HEK293 (cell line): ENCODE results near the gene TANGO2.

Source experiments
- CTCF ChIA-PET: fragments of 350-600 bp; formaldehyde crosslinking; extraction: SDS; loops from one replicate; lab custom pipeline; 2021; ENCODE audit warnings: antibody characterized with exemption; lab: Yijun Ruan, JAX
- POLR2A ChIA-PET: fragments of 300-600 bp; formaldehyde crosslinking; extraction: SDS; loops from one replicate; lab custom pipeline; 2020; ENCODE audit warnings: antibody characterized with exemption, inconsistent platforms; lab: Yijun Ruan, JAX
- H3K27ac ChIP-seq: fragments of 200-500 bp; sonication (Bioruptor generic); 2 replicates; pipeline ENCODE4 v1.5.1; 2014; ENCODE audit warnings: low read depth, low read length, control low read depth, inconsistent platforms; ENCODE audit errors: extremely low read depth
- H3K36me3 ChIP-seq, 2 experiments: fragments of 200-500 bp in 1 of 2; sonication (Bioruptor generic) in 1 of 2; 1 replicate in 1 of 2; 2 replicates in 1 of 2; pipeline ENCODE4 v1.5.1; 2014 to 2017; ENCODE audit warnings: inconsistent platforms in 2 of 2, low read length in 2 of 2; ENCODE audit not compliant: control insufficient read depth in 2 of 2, insufficient read depth in 1 of 2
- H3K4me1 ChIP-seq: fragments of 200-500 bp; sonication (Bioruptor generic); 2 replicates; pipeline ENCODE4 v1.5.1; 2014; ENCODE audit warnings: mild to moderate bottlenecking, low read length, inconsistent platforms; ENCODE audit not compliant: control insufficient read depth, insufficient read depth
- H3K4me3 ChIP-seq: 2 replicates; pipeline ENCODE4 v1.5.1; 2011; ENCODE audit warnings: low read depth, mild to moderate bottlenecking, control low read depth, low read length, moderate library complexity
- H3K9me3 ChIP-seq: fragments of 200-500 bp; sonication (Bioruptor generic); 2 replicates; pipeline ENCODE4 v1.5.1; 2014; ENCODE audit warnings: low read depth, low read length, inconsistent platforms; ENCODE audit not compliant: control insufficient read depth, insufficient read depth
- EGR2 ChIP-seq: fragments of 450-650 bp; formaldehyde crosslinking; IDR thresholded peaks from 2 replicates; pipeline ENCODE4 v1.5.1; 2016; ENCODE audit warnings: low read depth, missing biosample characterization, missing genetic modification characterization
- GLI4 ChIP-seq: fragments of 450-650 bp; formaldehyde crosslinking; IDR thresholded peaks from 2 replicates; pipeline ENCODE4 v1.5.1; 2016; ENCODE audit warnings: missing biosample characterization, missing genetic modification characterization
- HOXA7 ChIP-seq: sonication (generic); formaldehyde crosslinking; IDR thresholded peaks from 2 replicates; pipeline ENCODE4 v1.8.1; 2022; ENCODE audit warnings: missing genetic modification reagents, borderline replicate concordance
- MYNN ChIP-seq: fragments of 450-650 bp; formaldehyde crosslinking; IDR thresholded peaks from 2 replicates; pipeline ENCODE4 v1.5.1; 2016; ENCODE audit warnings: missing biosample characterization, missing genetic modification characterization, borderline replicate concordance
- REST ChIP-seq: fragments of 450-650 bp; formaldehyde crosslinking; IDR thresholded peaks from 2 replicates; pipeline ENCODE4 v1.5.1; 2016; ENCODE audit warnings: missing biosample characterization, missing genetic modification characterization
- SCRT2 ChIP-seq: fragments of 450-650 bp; formaldehyde crosslinking; IDR thresholded peaks from 2 replicates; pipeline ENCODE4 v1.5.1; 2016; ENCODE audit warnings: missing biosample characterization, missing genetic modification characterization
- ZBTB17 ChIP-seq: fragments of 450-650 bp; formaldehyde crosslinking; IDR thresholded peaks from 2 replicates; pipeline ENCODE4 v1.5.1; 2016; ENCODE audit warnings: missing biosample characterization, missing genetic modification characterization
- ZBTB48 ChIP-seq: fragments of 450-650 bp; formaldehyde crosslinking; IDR thresholded peaks from 2 replicates; pipeline ENCODE4 v1.5.1; 2016; ENCODE audit warnings: missing biosample characterization, missing genetic modification characterization
- ZEB2 ChIP-seq: fragments of 450-650 bp; formaldehyde crosslinking; IDR thresholded peaks from 2 replicates; pipeline ENCODE4 v1.5.1; 2016; ENCODE audit warnings: missing biosample characterization, missing genetic modification characterization
- ZFHX2 ChIP-seq: fragments of 450-650 bp; formaldehyde crosslinking; conservative IDR thresholded peaks from 2 replicates; pipeline ENCODE4 v1.5.1; 2016; ENCODE audit warnings: missing biosample characterization, missing genetic modification characterization
- ZNF10 ChIP-seq: fragments of 450-650 bp; formaldehyde crosslinking; IDR thresholded peaks from 2 replicates; pipeline ENCODE4 v1.5.1; 2017; ENCODE audit warnings: missing biosample characterization, missing genetic modification characterization
- ZNF121 ChIP-seq: fragments of 450-650 bp; formaldehyde crosslinking; IDR thresholded peaks from 2 replicates; pipeline ENCODE4 v1.5.1; 2016; ENCODE audit warnings: missing biosample characterization, missing genetic modification characterization
- ZNF146 ChIP-seq: fragments of 450-650 bp; formaldehyde crosslinking; IDR thresholded peaks from 2 replicates; pipeline ENCODE4 v1.5.1; 2016; ENCODE audit warnings: missing biosample characterization, missing genetic modification characterization
- ZNF155 ChIP-seq: fragments of 450-650 bp; formaldehyde crosslinking; IDR thresholded peaks from 2 replicates; pipeline ENCODE4 v1.5.1; 2016; ENCODE audit warnings: missing biosample characterization, missing genetic modification characterization
- ZNF23 ChIP-seq: fragments of 450-650 bp; formaldehyde crosslinking; IDR thresholded peaks from 2 replicates; pipeline ENCODE4 v1.5.1; 2016; ENCODE audit warnings: missing biosample characterization, missing genetic modification characterization, borderline replicate concordance
- ZNF266 ChIP-seq: fragments of 450-650 bp; formaldehyde crosslinking; IDR thresholded peaks from 2 replicates; pipeline ENCODE4 v1.5.1; 2016; ENCODE audit warnings: missing biosample characterization, missing genetic modification characterization, low read depth
- ZNF280D ChIP-seq: fragments of 450-650 bp; formaldehyde crosslinking; IDR thresholded peaks from 2 replicates; pipeline ENCODE4 v1.5.1; 2016; ENCODE audit warnings: missing biosample characterization, missing genetic modification characterization
- ZNF292 ChIP-seq: fragments of 450-650 bp; formaldehyde crosslinking; IDR thresholded peaks from 2 replicates; pipeline ENCODE4 v1.5.1; 2016; ENCODE audit warnings: low read depth, missing biosample characterization, missing genetic modification characterization, borderline replicate concordance
- ZNF311 ChIP-seq: fragments of 450-650 bp; formaldehyde crosslinking; IDR thresholded peaks from 2 replicates; pipeline ENCODE4 v1.5.1; 2017; ENCODE audit warnings: missing biosample characterization, missing genetic modification characterization, borderline replicate concordance
- ZNF366 ChIP-seq: fragments of 450-650 bp; formaldehyde crosslinking; conservative IDR thresholded peaks from 2 replicates; pipeline ENCODE4 v1.5.1; 2016; ENCODE audit warnings: missing biosample characterization, missing genetic modification characterization
- ZNF510 ChIP-seq: fragments of 450-650 bp; formaldehyde crosslinking; IDR thresholded peaks from 2 replicates; pipeline ENCODE4 v1.5.1; 2018; ENCODE audit warnings: mild to moderate bottlenecking, missing genetic modification characterization, missing biosample characterization; ENCODE audit not compliant: insufficient replicate concordance
- ZNF544 ChIP-seq: fragments of 450-650 bp; formaldehyde crosslinking; IDR thresholded peaks from 2 replicates; pipeline ENCODE4 v1.5.0; 2017; ENCODE audit warnings: missing biosample characterization, missing genetic modification characterization
- ZNF561 ChIP-seq: fragments of 450-650 bp; IDR thresholded peaks from 2 replicates; pipeline ENCODE4 v1.5.1; 2018; ENCODE audit warnings: missing biosample characterization, missing genetic modification characterization, borderline replicate concordance
- ZNF571 ChIP-seq: fragments of 450-650 bp; formaldehyde crosslinking; IDR thresholded peaks from 2 replicates; pipeline ENCODE4 v1.5.0; 2017; ENCODE audit warnings: missing biosample characterization, missing genetic modification characterization
- ZNF768 ChIP-seq: fragments of 450-650 bp; formaldehyde crosslinking; IDR thresholded peaks from 2 replicates; pipeline ENCODE4 v1.5.1; 2018; ENCODE audit warnings: missing biosample characterization, mild to moderate bottlenecking, missing genetic modification characterization
- ZNF830 ChIP-seq: fragments of 450-650 bp; IDR thresholded peaks from 2 replicates; pipeline ENCODE4 v1.5.0; 2018; ENCODE audit warnings: missing biosample characterization, missing genetic modification characterization, low read depth, mild to moderate bottlenecking, moderate library complexity
- ZNF837 ChIP-seq: fragments of 450-650 bp; formaldehyde crosslinking; IDR thresholded peaks from 2 replicates; pipeline ENCODE4 v1.5.1; 2016; ENCODE audit warnings: missing biosample characterization, missing genetic modification characterization
- ZSCAN16 ChIP-seq: fragments of 450-650 bp; formaldehyde crosslinking; IDR thresholded peaks from 2 replicates; pipeline ENCODE4 v1.5.1; 2016; ENCODE audit warnings: missing biosample characterization, missing genetic modification characterization
- ZXDB ChIP-seq: fragments of 450-650 bp; formaldehyde crosslinking; IDR thresholded peaks from 2 replicates; pipeline ENCODE4 v1.5.1; 2016; ENCODE audit warnings: missing biosample characterization, missing genetic modification characterization

TANGO2 gene

GRCh38 chr22:19994851-19995610, 25.9 kb upstream of the TANGO2 start:
- H3K4me3 ChIP-seq: no peak overlapping the region
- CTCF ChIA-PET: interaction anchor here (0.7 kb wide), 1 partner anchor 19 kb away, joined by 3 read pairs; no protein-coding TSS in a partner anchor
- peak; percentile 89 for TF ChIP-seq ZBTB17 (tag by site-specific recombination)
- TF ChIP-seq SCRT2 (tag by site-specific recombination): no peak
- TF ChIP-seq ZBTB48: no peak
- TF ChIP-seq HOXA7 (CRISPR knock-in tag): no peak
- TF ChIP-seq ZNF292 (tag by site-specific recombination): no peak
- no peak for TF ChIP-seq ZNF155
- TF ChIP-seq ZNF366 (tag by site-specific recombination): peak; percentile 92
- TF ChIP-seq ZNF510 (tag by site-specific recombination): no peak
- TF ChIP-seq ZFHX2 (tag by site-specific recombination): peak; percentile 78
- TF ChIP-seq ZNF830 (tag by site-specific recombination): no peak
- no peak for TF ChIP-seq ZXDB (tag by site-specific recombination)
- no peak for TF ChIP-seq ZNF311 (tag by site-specific recombination)
- TF ChIP-seq GLI4 (tag by site-specific recombination): no peak
- TF ChIP-seq EGR2 (tag by site-specific recombination): peak; percentile 95
- no peak for TF ChIP-seq ZNF121 (tag by site-specific recombination)
- no peak for TF ChIP-seq ZNF266 (tag by site-specific recombination)
- TF ChIP-seq, all 188 proteins: peak for 4
- no peaks in the 10 kb centered on the region for H3K9me3 ChIP-seq
- POLR2A ChIA-PET: no interaction called here
- no peaks in the 10 kb centered on the region for H3K36me3 ChIP-seq
- no peaks in the 10 kb centered on the region for H3K4me1 ChIP-seq
- H3K27ac ChIP-seq: no peak overlapping the region

GRCh38 chr22:19995611-19996339, 25.1 kb upstream of the TANGO2 start:
- no peaks in the 10 kb centered on the region for H3K36me3 ChIP-seq
- ChIA-PET POLR2A (no interaction called here), CTCF (interaction anchor here (0.5 to 0.7 kb wide), 3 partner anchors 12 to 19 kb away, joined by 3 read pairs; no protein-coding TSS in a partner anchor)
- H3K27ac ChIP-seq: no peak overlapping the region
- no peaks in the 10 kb centered on the region for H3K4me1 ChIP-seq
- H3K4me3 ChIP-seq: no peak overlapping the region
- no peaks in the 10 kb centered on the region for H3K9me3 ChIP-seq
- TF ChIP-seq ZNF571 (no peak), ZNF837 (tag by site-specific recombination) (no peak), ZNF768 (tag by site-specific recombination) (no peak), REST (tag by site-specific recombination) (no peak), ZNF10 (tag by site-specific recombination) (no peak), ZNF23 (tag by site-specific recombination) (no peak), ZNF280D (tag by site-specific recombination) (no peak), ZNF146 (no peak), ZNF561 (tag by site-specific recombination) (no peak), ZSCAN16 (tag by site-specific recombination) (no peak), MYNN (tag by site-specific recombination) (no peak), ZNF544 (tag by site-specific recombination) (no peak), SCRT2 (tag by site-specific recombination) (no peak), ZEB2 (tag by site-specific recombination) (no peak), ZBTB17 (tag by site-specific recombination) (no peak)
